HAP-1 (cell line): ENCODE data around the gene NBPF12.
"Not testable (repeated sequence)": the region's sequence is repeated elsewhere in the genome, so short reads cannot be mapped to it uniquely, and the experiment has no call there.

ENCODE experiments used
- DNase-seq, 2 experiments: peaks; one replicate each; pipeline ENCODE4 v3.0.0-alpha.2; 2016 to 2020; ENCODE audit warnings: low spot score in 2 of 2
- H3K27me3 ChIP-seq: fragments of 250-450 bp; sonication (Bioruptor Pico); 2 replicates; pipeline ENCODE4 v1.5.1; 2020; ENCODE audit warnings: low read depth, mild to moderate bottlenecking, moderate library complexity
- H3K36me3 ChIP-seq: fragments of 250-450 bp; sonication (Bioruptor Pico); replicated peaks from 2 replicates; pipeline ENCODE4 v1.5.1; 2020; ENCODE audit warnings: mild to moderate bottlenecking
- H3K4me1 ChIP-seq: fragments of 250-450 bp; sonication (Bioruptor Pico); 2 replicates; pipeline ENCODE4 v1.5.1; 2020; ENCODE audit warnings: mild to moderate bottlenecking
- H3K4me3 ChIP-seq: fragments of 250-450 bp; sonication (Bioruptor Pico); 2 replicates; pipeline ENCODE4 v1.5.1; 2020; ENCODE audit warnings: mild to moderate bottlenecking, moderate library complexity
- H3K9me3 ChIP-seq: fragments of 250-450 bp; sonication (Bioruptor Pico); 2 replicates; pipeline ENCODE4 v1.5.1; 2020; ENCODE audit warnings: mild to moderate bottlenecking, moderate library complexity
- in situ Hi-C: fragments of 300-500 bp; cut with MboI; formaldehyde crosslinking; loops from 3 replicates; pipeline ENCODE4 v1.14.3; 2020; ENCODE audit warnings: low sequenced_read_pairs, inconsistent platforms, mixed read lengths

The NBPF12 gene

DNA sequence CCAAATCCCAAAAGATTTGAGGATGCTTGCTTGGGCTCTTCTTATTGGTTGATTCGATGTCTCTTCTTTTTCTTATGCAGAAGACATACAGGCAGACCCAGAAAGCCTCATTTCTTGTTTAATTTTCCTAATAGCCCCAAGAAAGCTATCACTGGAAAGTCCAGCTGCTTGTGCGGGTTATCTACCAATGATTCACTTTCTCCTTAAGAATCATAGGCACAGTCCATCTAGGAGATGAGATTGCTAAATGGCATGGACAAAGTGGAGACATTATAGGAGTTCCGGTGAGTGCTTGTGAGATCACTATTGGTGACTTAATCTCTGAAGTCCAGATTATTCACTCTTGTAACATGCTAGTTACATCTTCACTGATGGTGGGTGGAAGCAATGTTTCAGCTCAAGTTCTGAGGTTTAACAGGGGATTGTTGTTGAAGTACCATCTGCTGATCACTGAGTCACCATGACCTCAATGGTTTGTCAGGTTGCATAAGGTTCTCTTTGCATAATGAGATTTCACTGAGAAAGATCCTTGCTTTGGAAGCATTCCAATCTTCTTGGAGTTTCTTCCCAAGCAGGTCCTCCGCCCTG is 92.0 kb downstream of the NBPF12 start:
- H3K36me3 ChIP-seq, H3K9me3 ChIP-seq, H3K4me1 ChIP-seq, in situ Hi-C loops, H3K27me3 ChIP-seq, H3K4me3 ChIP-seq, DNase-seq: not testable (repeated sequence)

DNA sequence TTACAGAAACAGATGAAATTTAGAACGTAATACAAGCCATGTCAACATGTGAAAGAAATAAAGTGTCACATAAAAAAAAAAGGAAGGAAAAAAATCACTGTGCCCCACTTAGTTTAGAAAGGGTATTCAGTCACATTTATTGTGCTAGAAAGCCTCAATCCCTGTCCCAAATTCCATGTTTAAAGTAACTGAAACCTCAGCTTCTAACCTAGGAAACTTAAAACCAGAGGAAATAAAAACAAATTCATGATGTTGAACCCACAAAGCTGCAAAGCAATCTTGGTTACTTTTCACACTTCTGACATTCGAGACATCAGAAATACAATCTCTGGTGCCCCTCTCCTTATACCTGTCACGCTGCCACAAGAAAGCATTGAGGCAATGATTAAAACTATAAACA is 101.8 kb downstream of the NBPF12 start:
- Histone ChIP-seq H3K27me3 (no peaks in the 10 kb centered on the region; the same call in 1 of the 2 replicates), H3K4me1 (no peaks in the 10 kb centered on the region), H3K36me3 (no peaks in the 10 kb centered on the region), H3K9me3 (no peaks in the 10 kb centered on the region), H3K4me3 (no peak overlapping the region)
- in situ Hi-C loops: no loop called here
- no peak for DNase-seq

GRCh38 chr1:147042891-147043290 is 104.8 kb downstream of the NBPF12 start:
- DNase-seq, H3K9me3 ChIP-seq, H3K36me3 ChIP-seq, H3K4me3 ChIP-seq, in situ Hi-C loops, H3K27me3 ChIP-seq, H3K4me1 ChIP-seq: not testable (repeated sequence)

DNA sequence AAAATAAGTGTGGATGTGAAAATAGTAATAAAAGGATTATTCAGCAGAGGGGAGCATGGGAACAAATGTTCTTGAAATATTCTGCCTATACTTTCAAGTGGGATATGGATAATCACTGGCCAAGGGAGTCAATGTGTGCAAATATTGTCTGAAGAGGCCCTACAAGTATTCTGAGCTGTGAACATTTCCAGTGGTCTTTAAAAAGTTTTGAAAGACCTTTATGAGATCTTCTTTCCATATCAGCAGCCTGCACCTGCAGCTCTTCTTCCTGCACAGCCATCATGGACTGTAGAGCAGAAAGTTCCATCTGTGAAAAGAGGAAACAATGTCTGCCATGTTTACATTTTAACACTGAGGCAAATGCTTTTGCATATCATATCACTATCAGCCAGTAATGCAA is 106.4 kb downstream of the NBPF12 start:
- H3K9me3 ChIP-seq, H3K4me1 ChIP-seq, H3K27me3 ChIP-seq, H3K4me3 ChIP-seq, H3K36me3 ChIP-seq, DNase-seq, in situ Hi-C loops: not testable (repeated sequence)
